GM18505 (cell line): ENCODE measurements around the gene SYT7.

Experiments used
- ATAC-seq: cut with Tn5 transposase; IDR thresholded peaks from one replicate; pipeline ENCODE4 v1.9.1; 2021; ENCODE audit not compliant: unreplicated experiment
- POLR2A ChIP-seq: IDR thresholded peaks from 4 replicates; pipeline ENCODE4 v1.6.1; 2011; ENCODE audit warnings: borderline replicate concordance; ENCODE audit not compliant: insufficient read depth, insufficient read length; ENCODE audit errors: extremely low read depth

The SYT7 gene

DNA sequence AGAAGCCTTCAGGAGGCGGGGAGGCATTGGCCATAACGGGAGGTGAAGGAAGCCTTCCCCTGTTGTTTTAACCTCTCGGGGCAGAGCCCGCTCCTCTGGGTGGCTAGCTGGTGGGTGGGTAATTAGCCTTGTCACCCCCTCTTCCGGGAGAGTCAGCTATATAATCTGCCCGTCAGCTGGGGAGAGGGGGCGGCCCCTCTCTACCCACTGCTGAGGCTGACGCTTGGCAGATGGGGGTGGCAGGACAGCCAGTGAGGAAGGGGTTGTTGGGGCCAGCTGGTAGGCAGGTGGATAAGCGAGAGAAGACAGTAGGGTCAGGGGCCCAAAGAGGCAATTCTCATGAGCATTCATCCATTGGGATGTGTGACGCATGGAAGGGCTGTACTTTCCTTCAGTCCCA is 33.0 kb upstream of the SYT7 start:
- no peak for ATAC-seq
- no peak for TF ChIP-seq POLR2A

DNA sequence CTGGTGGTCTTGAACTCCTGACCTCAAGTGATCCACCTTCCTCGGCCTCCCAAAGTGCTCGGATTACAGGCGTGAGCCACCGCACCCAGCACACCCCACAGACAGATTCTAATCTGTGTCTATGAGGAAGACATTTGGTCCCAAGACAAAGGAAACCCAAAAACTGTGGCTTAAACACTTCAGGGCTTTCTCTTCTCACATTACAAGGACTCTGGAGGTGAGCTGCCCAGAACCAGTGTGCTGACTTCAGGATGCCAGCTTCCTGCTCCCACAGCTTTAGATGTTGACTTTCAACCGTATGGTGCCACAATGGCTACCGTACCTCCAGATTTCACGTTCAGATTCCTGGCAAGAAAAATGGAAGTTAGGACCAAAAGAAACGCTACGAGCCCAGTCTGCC is 32.2 kb upstream of the SYT7 start:
- ATAC-seq, result no peak
- TF ChIP-seq POLR2A, result no peak

DNA sequence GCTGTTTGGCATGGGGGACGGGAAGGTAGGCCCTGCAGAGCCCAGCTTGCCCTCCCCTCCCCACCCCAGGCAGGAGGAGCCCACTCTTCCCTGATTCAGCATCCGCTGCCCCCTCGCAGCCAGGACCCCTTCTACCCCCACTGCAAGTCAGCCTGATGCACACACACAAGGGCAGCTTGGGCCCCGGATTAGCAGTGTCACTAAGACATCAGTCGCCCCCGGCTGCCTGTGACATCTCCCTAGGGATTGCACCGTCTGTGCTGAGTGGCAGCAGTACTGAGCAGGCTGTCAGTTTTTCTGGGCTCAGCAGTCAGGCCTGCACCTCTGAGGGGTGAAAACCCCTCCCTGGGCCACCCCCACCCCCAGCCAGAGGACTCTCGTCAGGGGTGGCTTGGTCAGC is 30.4 kb upstream of the SYT7 start:
- TF ChIP-seq POLR2A, result no peak
- ATAC-seq, result no peak

DNA sequence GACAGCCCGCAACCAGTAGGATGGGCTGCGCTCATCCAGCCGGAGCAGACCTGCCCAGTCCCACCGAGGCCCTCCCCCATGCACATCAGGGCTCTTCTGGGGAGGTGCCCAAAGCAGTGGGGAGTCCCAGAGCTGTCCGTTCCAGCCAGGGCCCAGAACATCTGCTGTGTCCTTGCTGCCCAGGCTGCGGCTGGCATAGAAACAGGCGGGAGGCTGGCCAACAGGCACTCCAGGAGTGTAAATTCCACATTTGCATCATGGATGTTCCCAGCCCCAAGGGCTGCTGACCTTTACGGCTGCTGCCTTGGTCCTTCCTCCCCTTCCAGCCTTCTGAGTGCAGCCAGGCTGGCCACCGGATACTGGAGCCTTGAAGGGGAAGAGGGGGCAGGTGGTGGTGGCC is 30.0 kb upstream of the SYT7 start:
- TF ChIP-seq POLR2A, result no peak
- ATAC-seq, result no peak

DNA sequence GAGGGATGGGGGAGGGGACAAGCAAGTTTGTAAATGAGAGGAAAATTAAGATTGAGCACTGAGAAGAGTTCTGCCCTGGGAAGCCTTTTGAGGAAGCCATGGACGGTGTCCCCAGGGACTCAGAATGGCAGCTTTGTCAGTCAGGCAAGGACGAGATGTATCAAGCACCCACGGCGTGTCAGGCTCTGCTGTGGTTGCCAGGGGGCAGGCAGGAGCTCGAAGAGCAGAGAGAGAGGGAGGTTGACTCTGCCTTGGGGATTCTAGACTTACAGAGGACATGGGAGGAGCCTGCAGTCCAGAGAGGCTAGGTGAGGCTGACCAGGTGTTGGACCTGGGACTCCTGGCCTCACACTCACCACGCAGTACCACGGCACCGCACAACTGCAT is 29.1 kb upstream of the SYT7 start:
- ATAC-seq, result no peak
- TF ChIP-seq POLR2A, result no peak

DNA sequence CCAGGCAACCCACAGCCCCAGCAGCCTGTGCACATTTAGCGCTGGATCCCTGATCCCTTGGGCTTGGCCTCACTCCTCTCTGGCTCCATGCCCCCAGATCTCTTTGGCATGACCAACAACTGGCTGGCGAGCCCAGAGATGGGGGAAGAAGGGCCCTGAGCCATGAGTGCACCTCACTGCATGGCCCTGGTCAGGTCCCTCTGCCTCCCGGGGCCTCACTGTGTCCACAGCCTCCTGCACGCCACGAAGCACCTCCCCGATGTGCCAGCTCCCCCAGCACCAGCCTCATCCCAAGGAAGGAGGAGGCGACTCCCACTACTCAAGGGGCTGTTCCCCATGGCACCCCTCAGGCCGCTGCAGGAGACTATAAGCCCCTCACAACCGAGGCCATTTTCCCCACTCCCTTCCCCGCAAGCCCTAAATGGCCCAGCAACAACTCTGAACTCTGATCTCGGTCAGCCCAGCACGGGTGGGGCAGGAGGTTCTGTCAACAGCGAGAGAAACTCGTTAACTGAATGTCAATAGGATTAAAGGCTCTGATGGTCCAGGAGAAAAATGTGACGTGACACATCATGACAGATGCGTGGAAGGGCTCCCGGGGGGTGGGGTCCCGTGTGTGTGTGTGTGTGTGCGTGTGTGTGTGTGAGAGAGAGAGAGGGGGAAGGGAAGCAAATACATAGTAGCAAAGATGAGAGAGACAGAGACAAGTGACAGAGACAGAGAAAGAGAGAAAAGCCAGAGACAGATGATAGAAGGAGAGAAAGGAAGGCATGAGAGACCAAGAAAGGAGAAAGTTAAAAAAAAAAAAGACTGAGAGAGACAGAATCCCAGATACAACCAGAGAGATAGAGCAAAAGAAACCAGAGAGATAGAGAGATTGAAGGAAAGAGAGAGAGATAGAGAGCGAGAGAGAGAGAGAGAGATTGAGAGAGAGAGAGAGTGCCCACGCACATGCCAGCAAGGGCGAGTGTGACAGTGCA is 28.4 kb upstream of the SYT7 start:
- ATAC-seq, result no peak
- no peak for TF ChIP-seq POLR2A

DNA sequence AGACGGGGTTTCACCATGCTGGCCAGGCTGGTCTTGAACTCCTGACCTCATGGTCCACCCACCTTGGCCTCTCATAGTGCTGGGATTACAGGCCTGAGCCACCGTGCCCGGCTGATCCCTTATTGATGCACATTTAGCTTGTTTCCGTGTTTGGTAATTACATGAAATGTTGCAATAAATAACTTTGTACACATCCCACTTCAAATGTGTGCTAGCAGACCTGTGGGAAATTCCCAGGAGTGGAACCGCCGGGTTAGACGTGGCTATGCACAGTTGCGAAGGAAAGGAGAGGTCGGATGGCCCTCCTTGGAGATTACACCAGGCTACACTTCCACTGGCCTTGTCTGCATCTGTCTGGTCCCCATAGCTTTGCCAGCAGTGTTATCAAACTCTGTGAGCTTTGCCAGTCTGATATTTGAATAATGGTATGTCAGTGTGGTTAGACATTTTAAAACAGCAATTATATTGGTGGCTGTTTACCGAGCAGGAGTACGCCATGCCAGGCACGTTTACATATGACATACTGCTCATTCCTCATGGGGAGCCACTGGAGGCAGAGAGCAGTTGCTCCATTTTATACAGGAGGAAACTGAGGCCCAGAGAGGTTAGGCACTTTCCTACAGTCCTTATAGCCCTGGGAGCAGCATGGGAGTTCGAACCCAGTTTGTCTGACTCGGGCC is 27.2 kb upstream of the SYT7 start:
- no peak for ATAC-seq
- TF ChIP-seq POLR2A, result no peak

DNA sequence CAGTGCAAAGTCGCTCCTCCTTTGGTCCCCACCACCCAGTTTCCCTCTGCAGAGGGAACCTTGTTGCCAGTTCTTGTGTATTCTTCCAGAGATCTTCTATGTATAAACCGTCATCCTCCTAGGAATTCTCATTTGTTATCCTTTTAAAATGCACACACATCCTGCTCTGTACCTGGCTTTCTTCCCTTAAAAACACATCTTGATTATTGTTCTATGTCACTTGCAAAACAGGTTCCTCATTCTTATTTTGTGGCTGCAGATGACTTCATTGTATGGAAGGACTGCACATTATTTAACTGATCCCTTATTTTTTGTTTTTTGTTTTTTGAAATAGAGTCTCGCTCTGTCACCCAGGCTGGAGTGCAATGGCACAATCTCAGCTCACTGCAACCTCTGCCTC is 26.6 kb upstream of the SYT7 start:
- no peak for TF ChIP-seq POLR2A
- no peak for ATAC-seq

DNA sequence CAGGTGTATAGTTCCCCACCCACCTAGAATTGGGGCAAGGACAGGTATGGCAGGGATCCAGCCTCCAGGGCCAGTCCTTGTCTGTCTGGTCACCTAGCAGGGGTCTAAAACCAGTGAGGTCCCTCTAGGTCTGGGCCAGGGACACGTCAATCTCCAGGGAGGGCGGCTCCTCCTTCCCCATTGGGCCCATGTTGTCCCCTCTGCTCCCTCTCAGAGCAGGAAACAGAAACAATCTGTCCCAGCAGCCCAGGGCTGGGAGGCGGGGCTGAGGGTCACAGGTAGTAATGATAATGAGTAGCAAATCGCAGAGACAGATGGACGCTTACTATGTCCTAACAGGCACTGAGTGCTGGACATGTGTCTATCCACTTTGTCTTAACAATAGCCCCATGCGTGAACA is 22.8 kb upstream of the SYT7 start:
- TF ChIP-seq POLR2A, result no peak

DNA sequence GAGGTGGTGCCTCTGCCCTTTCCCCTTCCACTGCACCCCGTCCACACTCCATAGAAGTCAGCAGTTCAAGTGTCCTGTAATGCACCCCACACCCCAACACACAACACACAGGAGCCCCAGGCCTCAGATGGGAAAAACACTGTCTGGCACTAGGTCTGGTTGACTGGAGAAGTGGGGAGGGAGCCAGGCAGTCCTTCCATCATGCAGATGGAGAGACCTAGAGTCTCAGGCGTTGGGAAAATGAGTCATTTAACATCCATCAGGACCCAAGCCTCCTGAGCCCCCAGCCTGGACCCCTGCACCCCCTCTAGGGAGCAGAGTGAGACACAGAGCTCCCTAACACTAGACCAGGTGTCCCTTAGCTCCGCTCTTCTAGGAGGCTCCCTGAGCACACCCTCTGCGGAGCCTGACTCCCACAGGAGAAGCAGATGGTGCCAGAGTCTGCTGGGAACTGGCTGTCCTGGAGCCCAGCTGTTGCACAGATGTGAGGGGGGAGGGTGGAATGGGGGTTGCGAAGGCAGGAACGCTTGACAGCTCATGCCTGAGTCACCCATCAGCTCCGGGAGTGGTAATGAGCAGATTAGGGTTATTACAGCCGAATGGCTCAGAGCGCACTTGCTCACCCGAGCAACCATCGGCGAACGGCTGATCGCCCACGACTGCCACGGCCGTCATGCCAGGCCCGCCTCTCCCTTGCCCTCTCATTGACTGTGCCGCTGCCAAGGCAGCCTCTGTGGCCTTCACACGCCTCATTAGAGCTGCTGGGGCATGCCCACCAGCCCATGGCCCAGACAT is 22.1 kb upstream of the SYT7 start:
- no peak for TF ChIP-seq POLR2A
- ATAC-seq, result no peak

More for the DNA sequence above, 22.8 kb upstream of the SYT7 start:
- no peak for ATAC-seq

DNA sequence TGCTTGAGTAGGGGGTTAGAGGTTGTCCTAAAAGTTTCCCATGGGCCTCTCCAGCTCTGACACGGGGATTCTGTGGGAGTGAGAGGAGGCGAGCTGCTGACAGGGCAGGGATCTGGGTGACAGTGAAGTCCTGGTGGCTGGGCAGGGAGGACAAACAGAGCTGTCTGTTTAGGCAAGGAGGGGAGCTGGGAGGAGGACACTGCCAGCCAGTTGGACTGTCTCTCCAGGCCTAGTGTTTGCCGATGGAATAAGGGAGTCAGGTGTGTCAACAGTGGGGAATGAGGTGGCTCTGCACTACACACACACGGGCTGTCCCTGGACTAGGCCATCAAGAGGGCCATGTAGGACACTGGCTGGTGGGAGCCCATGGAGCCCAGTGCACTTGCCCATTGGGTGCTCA is 20.6 kb upstream of the SYT7 start:
- TF ChIP-seq POLR2A, result no peak

DNA sequence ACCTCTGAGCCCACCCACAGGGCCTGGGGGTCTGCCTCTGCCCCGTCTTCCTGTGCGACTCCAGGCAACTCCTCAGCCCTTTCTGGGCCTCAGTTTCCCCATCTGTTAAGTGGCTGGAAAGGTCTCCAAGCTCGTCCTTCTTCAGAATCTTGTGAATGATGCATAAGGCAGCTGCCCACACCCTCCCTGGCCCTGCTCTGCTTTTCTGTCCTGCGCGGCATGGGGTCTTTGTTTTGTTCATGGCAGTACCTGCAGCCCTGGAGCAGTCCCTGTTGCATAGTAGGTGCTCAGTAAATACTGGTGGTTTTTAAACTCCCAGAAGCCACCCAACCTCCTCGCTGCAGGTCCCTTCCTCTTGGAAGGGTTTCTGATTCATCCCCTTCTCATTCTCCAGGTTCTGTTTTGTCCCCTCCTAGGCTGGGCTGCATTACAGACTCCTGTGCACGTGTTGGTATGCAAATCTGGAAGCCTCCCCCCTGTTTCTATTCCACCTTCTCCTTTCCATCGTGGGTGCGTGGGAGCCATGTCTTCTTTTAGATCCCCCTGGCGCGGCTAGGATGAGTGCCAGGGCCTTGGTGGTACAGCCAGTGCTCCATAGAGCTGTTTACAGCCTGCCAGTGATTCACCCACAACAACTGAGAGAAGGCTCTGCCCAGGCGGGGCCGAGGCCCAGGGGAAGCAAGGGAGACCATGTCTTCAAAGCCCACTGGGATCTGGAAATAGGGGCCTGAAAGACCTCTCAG is 19.3 kb upstream of the SYT7 start:
- no peak for TF ChIP-seq POLR2A
- no peak for ATAC-seq

More for the DNA sequence above, 20.6 kb upstream of the SYT7 start:
- no peak for ATAC-seq
